Measurements from ENCODE around the gene OXA1L. TPM values are rescaled to one million over a fixed set of nuclear protein-coding genes. Genes with fewer than 3 reads are reported as not detected.
A peak's percentile ranks its signal among the peaks of the same experiment; 100 is the strongest.

OXA1L gene
- total RNA-seq, 1 experiment from 2014 or later, result 146 TPM

- H3K9me3 ChIP-seq (ENCODE audit: control insufficient read depth in 1 of 2, insufficient read depth in 1 of 2, low read depth in 1 of 2, low read length in 2 of 2), result no peaks in the 10 kb centered on the region
- H3K4me1 ChIP-seq (ENCODE audit: control insufficient read depth in 1 of 2, insufficient read depth in 2 of 2, low read length in 2 of 2), result no peaks in the 10 kb centered on the region
- H2AFZ ChIP-seq (ENCODE audit: low read depth, low read length, poor library complexity, severe bottlenecking), result no peak overlapping the region
- no peak overlapping the region for H3K9ac ChIP-seq (ENCODE audit: low read length)
- no peak for ATAC-seq
- DNase-seq (ENCODE audit: low read depth, low spot score), result no peak
- no peak for TF ChIP-seq ZBTB33 (IDR thresholded peaks at IDR 0.05; ENCODE audit: extremely low read depth, insufficient replicate concordance, low read length)
- no peak for TF ChIP-seq REST (IDR thresholded peaks at IDR 0.05; ENCODE audit: low read depth)
- no peak for TF ChIP-seq ATF3 (IDR thresholded peaks at IDR 0.05)
- no peak for TF ChIP-seq TCF7L2 (IDR thresholded peaks at IDR 0.05; ENCODE audit: borderline replicate concordance, extremely low read depth, insufficient read depth, insufficient read length)
- 0 out of 2 replicates have a peak, but pooled peaks have one; percentile 33 for TF ChIP-seq POLR2AphosphoS5 (IDR thresholded peaks at IDR 0.05; ENCODE audit: low read depth, low read length)
- CTCF ChIA-PET, result no interaction called here
- peaks cover 6% of the 10 kb centered on the region for H3K79me2 ChIP-seq (ENCODE audit: insufficient read depth, low read length)
- H3K9me2 ChIP-seq (ENCODE audit: insufficient read depth), result no peaks in the 10 kb centered on the region
- intact Hi-C loops (cut with micrococcal nuclease), result no loop called here
- POLR2A ChIA-PET, result interaction anchor here (0.8 kb wide), 1 partner anchor 9 kb away, joined by 4 read pairs; no protein-coding TSS in a partner anchor
- H3K4me3 ChIP-seq (replicated peaks in 1 of 2; ENCODE audit: low read depth in 1 of 2, low read length in 2 of 2), result no peak overlapping the region
- H3K4me2 ChIP-seq (ENCODE audit: low read length), result no peak overlapping the region
- BruUV-seq (replicated peaks), result no TSS peak
- H3K27me3 ChIP-seq (ENCODE audit: insufficient read depth, low read length), result no peaks in the 10 kb centered on the region
- no peaks in the 10 kb centered on the region for H4K20me1 ChIP-seq (ENCODE audit: insufficient read depth)
- H3K27ac ChIP-seq (ENCODE audit: low read depth, low read length), result no peak overlapping the region
- RAD21 ChIA-PET (ENCODE audit: low non-redundant PET in 1 of 2, low total read pairs in 2 of 2, uncharacterized antibody in 2 of 2, unreplicated experiment in 2 of 2), result no interaction called here
- peaks cover 30 to 35% of the 10 kb centered on the region in 2 experiments for H3K36me3 ChIP-seq (ENCODE audit: control insufficient read depth in 1 of 2, insufficient read depth in 2 of 2, low read length in 2 of 2)
These were observed 7.7 kb downstream of the OXA1L start for GRCh38 chr14:22774011-22774706.
